Loucy (cell line): Measurements from ENCODE around the gene MICAL3.

Experiments used
- CTCF ChIP-seq: fragments of 200-600 bp; sonication (generic); conservative IDR thresholded peaks from 2 replicates; pipeline ENCODE4 v1.5.1; 2014; ENCODE audit warnings: mild to moderate bottlenecking, antibody characterized with exemption, low read length
- EZH2phosphoT487 ChIP-seq: fragments of 200-600 bp; IDR thresholded peaks from 2 replicates; pipeline ENCODE4 v1.6.1; 2018; ENCODE audit warnings: antibody characterized with exemption, mild to moderate bottlenecking, moderate library complexity, borderline replicate concordance

GRCh38 chr22:17853073-17853472 lies 171.3 kb downstream of the MICAL3 start:
- TF ChIP-seq CTCF (no peak), EZH2phosphoT487 (no peak)
